Tibial nerve (tissue), 4 donors: ENCODE data around the gene KCNIP3. TPM values are rescaled to one million over a fixed set of nuclear protein-coding genes. Genes with fewer than 3 reads are reported as not detected.

ENCODE experiments used
- DNase-seq, 2 donors: peaks; one replicate each; pipeline ENCODE4 v3.0.0-alpha.2; 2019; ENCODE audit warnings: low spot score in 2 of 2
- H3K27ac ChIP-seq, 4 donors: fragments of 200-600 bp; sonication (generic) in 3 of 4; one replicate each; pipeline ENCODE4 v1.5.1; 2017 to 2019; ENCODE audit warnings: mild to moderate bottlenecking in 1 of 4
- H3K27me3 ChIP-seq, 2 donors: fragments of 200-600 bp; sonication (generic) in 1 of 2; one replicate each; pipeline versions ENCODE4 v1.5.1 to v1.6.0; 2017 to 2019
- H3K36me3 ChIP-seq, 3 donors: fragments of 200-600 bp; sonication (generic); one replicate each; pipeline ENCODE4 v1.5.1; 2018 to 2019
- H3K4me1 ChIP-seq, 4 donors: fragments of 200-600 bp; sonication (generic) in 3 of 4; one replicate each; pipeline ENCODE4 v1.5.1; 2017 to 2019
- H3K4me3 ChIP-seq, 4 donors: fragments of 200-600 bp; sonication (generic) in 3 of 4; one replicate each; pipeline ENCODE4 v1.5.1; 2017 to 2019; ENCODE audit warnings: mild to moderate bottlenecking in 1 of 4, moderate library complexity in 1 of 4
- H3K9me3 ChIP-seq, 4 donors: fragments of 200-600 bp; sonication (generic) in 3 of 4; one replicate each; pipeline ENCODE4 v1.5.1; 2017 to 2019
- CTCF ChIP-seq, 5 experiments: fragments of 200-600 bp in 3 of 5; fragments of 450-650 bp in 2 of 5; sonication (generic) in 3 of 5; IDR thresholded peaks; one replicate each; pipeline ENCODE4 v1.5.1; 2016 to 2019; ENCODE audit warnings: antibody characterized with exemption in 5 of 5, mild to moderate bottlenecking in 3 of 5, moderate library complexity in 2 of 5
- EP300 ChIP-seq, 2 donors: sonication (generic); formaldehyde crosslinking; IDR thresholded peaks; one replicate each; pipeline ENCODE4 v1.6.1; 2017; ENCODE audit warnings: antibody characterized with exemption in 2 of 2, mild to moderate bottlenecking in 1 of 2
- POLR2A ChIP-seq, 2 donors: fragments of 450-650 bp; IDR thresholded peaks; one replicate each; pipeline ENCODE4 v1.6.1; 2017; ENCODE audit warnings: antibody characterized with exemption in 2 of 2, mild to moderate bottlenecking in 2 of 2, moderate library complexity in 2 of 2
- WGBS, 2 donors: methylation state at CpG; one replicate each; pipeline ENCODE4 v1.1.5; 2018; 5-methylcytosine and 5-hydroxymethylcytosine counted together
- total RNA-seq, 4 donors: library from RNA; depleted of rRNA; stranded (reverse); fragments of >200 nt; gene quantifications; one replicate each; pipeline ENCODE4 v1.1.0, GENCODE V29; 2016

The KCNIP3 gene
- total RNA-seq, 4 donors from 2014 or later, result 35.1 to 90.8 (median 50.2) TPM

GRCh38 chr2:95379371-95379831 lies 82.3 kb downstream of the KCNIP3 start:
- H3K9me3 ChIP-seq, result no peaks in the 10 kb centered on the region
- H3K4me3 ChIP-seq, result no peak overlapping the region

GRCh38 chr2:95380280-95380679 lies 83.1 kb downstream of the KCNIP3 start:
- Histone ChIP-seq H3K27me3 (no peaks in the 10 kb centered on the region), H3K9me3 (no peaks in the 10 kb centered on the region), H3K4me3 (no peak overlapping the region), H3K27ac (no peak overlapping the region), H3K4me1 (peaks cover 0 to 20% (median 8%) of the 10 kb centered on the region in 4 donors), H3K36me3 (peaks cover 0 to 45% (median 0%) of the 10 kb centered on the region in 3 donors)
- 88 to 92% methylated on average over 5 of the region's 5 CpGs for WGBS, 2 donors
- TF ChIP-seq CTCF (IDR thresholded peaks at IDR 0.05) (no peak), POLR2A (IDR thresholded peaks at IDR 0.05) (no peak), EP300 (IDR thresholded peaks at IDR 0.05) (no peak)
- no peak for DNase-seq

More at GRCh38 chr2:95379371-95379831, 82.3 kb downstream of the KCNIP3 start:
- WGBS, 2 donors, result 41 to 45% methylated on average over 8 of the region's 8 CpGs
- H3K4me1 ChIP-seq, result peaks cover 0 to 11% (median 4%) of the 10 kb centered on the region in 4 donors
- no peak for DNase-seq
- no peaks in the 10 kb centered on the region for H3K27me3 ChIP-seq
- H3K27ac ChIP-seq, result no peak overlapping the region
- TF ChIP-seq POLR2A (IDR thresholded peaks at IDR 0.05) (no peak), EP300 (IDR thresholded peaks at IDR 0.05) (no peak), CTCF (IDR thresholded peaks at IDR 0.05) (no peak)
- peaks cover 0 to 45% (median 0%) of the 10 kb centered on the region in 3 donors for H3K36me3 ChIP-seq

GRCh38 chr2:95380731-95381130 lies 83.6 kb downstream of the KCNIP3 start:
- Histone ChIP-seq H3K4me3 (no peak overlapping the region), H3K4me1 (peaks cover 0 to 25% (median 12%) of the 10 kb centered on the region in 4 donors), H3K27ac (no peak overlapping the region), H3K9me3 (no peaks in the 10 kb centered on the region), H3K36me3 (peaks cover 0 to 42% (median 0%) of the 10 kb centered on the region in 3 donors), H3K27me3 (no peaks in the 10 kb centered on the region)
- no peak for TF ChIP-seq CTCF (IDR thresholded peaks at IDR 0.05)
- no peak for DNase-seq
- WGBS, 2 donors, result 94 to 96% methylated on average over 5 of the region's 5 CpGs

- Histone ChIP-seq H3K36me3 (peaks cover 0 to 34% (median 0%) of the 10 kb centered on the region in 3 donors), H3K4me3 (no peak overlapping the region), H3K4me1 (peaks cover 0 to 32% (median 13%) of the 10 kb centered on the region in 4 donors), H3K27me3 (no peaks in the 10 kb centered on the region), H3K27ac (no peak overlapping the region), H3K9me3 (no peaks in the 10 kb centered on the region)
- no peak for DNase-seq
- no peak for TF ChIP-seq POLR2A (IDR thresholded peaks at IDR 0.05)
- TF ChIP-seq CTCF (IDR thresholded peaks at IDR 0.05), result no peak
- no peak for TF ChIP-seq EP300 (IDR thresholded peaks at IDR 0.05)
- 86 to 88% methylated on average over 22 of the region's 22 CpGs for WGBS, 2 donors
Measured at GRCh38 chr2:95381212-95382191, 84.4 kb downstream of the KCNIP3 start.

GRCh38 chr2:95382192-95382591 lies 85.0 kb downstream of the KCNIP3 start:
- H3K27me3 ChIP-seq, result no peaks in the 10 kb centered on the region
- DNase-seq, result no peak

More at GRCh38 chr2:95382192-95382591, 85.0 kb downstream of the KCNIP3 start:
- WGBS, 2 donors, result 93 to 96% methylated on average over 20 of the region's 20 CpGs
- H3K36me3 ChIP-seq, result peaks cover 0 to 27% (median 0%) of the 10 kb centered on the region in 3 donors
- peaks cover 0 to 32% (median 13%) of the 10 kb centered on the region in 4 donors for H3K4me1 ChIP-seq
- TF ChIP-seq CTCF (IDR thresholded peaks at IDR 0.05) (no peak), POLR2A (IDR thresholded peaks at IDR 0.05) (no peak), EP300 (IDR thresholded peaks at IDR 0.05) (no peak)
- no peak overlapping the region for H3K27ac ChIP-seq
- no peaks in the 10 kb centered on the region for H3K9me3 ChIP-seq
- H3K4me3 ChIP-seq, result no peak overlapping the region
